ENCODE measurements around the gene RASA3.

- TF ChIP-seq ZNF274 (IDR thresholded peaks at IDR 0.05; ENCODE audit: low read depth, low read length): no peak
- TF ChIP-seq SUZ12 (IDR thresholded peaks at IDR 0.05; ENCODE audit: extremely low read depth, insufficient read depth, insufficient read length): no peak
- no peak for TF ChIP-seq YY1 (IDR thresholded peaks at IDR 0.05; ENCODE audit: insufficient read depth, insufficient read length)
These were observed 94.7 kb downstream of the RASA3 start for GRCh38 chr13:114037674-114038073.

Data from NT2/D1 (cell line).